SHP77 treated with DMSO at 0.1 percent for 48 hours (cell line): Measurements from ENCODE around the gene KCNMB2.
A peak's percentile ranks its signal among the peaks of the same experiment; 100 is the strongest.

Experiments used
- DNase-seq: peaks from one replicate; lab custom pipeline; 2025; lab: John Stamatoyannopoulos, UW

Gene KCNMB2

GRCh38 chr3:178754852-178755510, 218.7 kb downstream of the KCNMB2 start:
- no peak for DNase-seq

DNA sequence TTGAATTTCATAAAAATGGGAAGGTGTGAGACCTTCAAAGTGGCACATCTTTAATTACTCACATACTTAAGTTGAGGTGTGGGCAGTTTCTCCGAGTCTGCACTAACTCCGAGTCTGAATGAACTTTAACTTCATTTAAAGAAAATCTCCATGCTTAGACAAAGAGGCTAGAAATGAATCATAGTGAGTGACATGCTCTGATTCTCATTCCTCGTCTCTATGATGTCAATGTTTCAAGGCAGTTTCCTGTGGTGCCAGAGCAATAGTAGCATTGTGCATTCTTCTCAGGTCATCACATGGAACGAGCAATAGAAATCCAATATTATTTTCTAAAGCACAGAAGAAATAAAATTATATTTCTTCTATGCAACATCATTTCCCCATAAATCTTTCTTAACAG, 224.8 kb downstream of the KCNMB2 start:
- DNase-seq, result no peak

- no peak for DNase-seq
Measured at GRCh38 chr3:178761461-178761860, 225.2 kb downstream of the KCNMB2 start.

GRCh38 chr3:178762385-178762784, 226.1 kb downstream of the KCNMB2 start:
- no peak for DNase-seq

DNA sequence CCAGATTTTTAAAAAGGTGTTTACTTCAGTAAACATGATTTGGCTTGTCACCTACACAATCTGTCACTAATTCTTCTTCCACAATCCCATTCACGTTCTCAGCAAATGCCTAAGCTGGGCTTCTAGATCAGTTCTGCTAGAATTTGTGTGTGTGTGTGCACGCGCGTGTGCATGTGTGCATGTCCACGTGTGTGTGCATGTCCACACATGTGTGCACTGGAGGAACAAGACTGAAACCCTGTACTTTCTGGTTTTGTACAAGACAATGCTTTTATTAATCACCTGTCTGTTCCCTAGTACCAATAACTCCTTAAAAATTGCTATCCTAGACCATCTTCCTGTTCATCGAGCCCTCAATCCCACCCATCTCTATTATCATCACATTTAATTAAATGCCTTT, 229.2 kb downstream of the KCNMB2 start:
- no peak for DNase-seq

GRCh38 chr3:178767581-178767980, 231.3 kb downstream of the KCNMB2 start:
- no peak for DNase-seq

GRCh38 chr3:178768072-178768864, 232.0 kb downstream of the KCNMB2 start:
- DNase-seq, result no peak

DNA sequence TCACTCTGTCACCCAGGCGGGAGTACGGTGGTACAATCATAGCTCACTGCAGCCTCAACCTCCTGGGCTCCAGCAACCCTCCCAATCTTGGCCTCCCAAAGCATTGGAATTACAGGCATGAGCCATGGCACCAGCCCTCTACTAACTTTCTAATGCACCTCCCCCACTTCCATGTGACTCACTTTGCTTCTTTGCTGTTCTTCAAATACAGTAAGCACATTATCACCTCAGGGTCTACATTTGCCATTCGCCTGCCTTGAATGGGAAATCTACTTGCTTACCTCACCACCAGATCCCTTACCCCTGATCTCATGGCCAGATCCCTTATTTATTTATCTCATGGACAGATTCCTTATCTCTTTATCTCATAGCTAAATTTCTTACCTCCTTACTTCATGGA, 235.3 kb downstream of the KCNMB2 start:
- DNase-seq, result no peak

DNA sequence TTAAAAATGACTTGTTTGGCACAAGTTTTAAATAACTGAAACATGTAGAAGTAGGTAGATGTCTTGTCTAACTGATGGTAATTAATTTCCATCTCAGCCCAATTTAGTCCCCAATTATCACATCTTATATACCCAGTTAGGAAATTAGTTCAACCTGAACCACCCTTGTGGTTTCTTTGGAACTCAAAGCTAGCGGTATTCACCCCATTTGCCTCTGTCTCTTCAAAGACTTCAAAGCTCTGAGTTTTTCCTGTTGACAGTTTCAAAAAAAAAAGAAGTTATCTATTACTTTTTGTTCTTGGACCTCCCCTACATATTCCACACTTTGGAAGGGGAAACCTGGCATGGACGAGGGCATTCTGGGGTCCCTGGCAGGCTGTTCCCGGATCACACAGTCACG, 236.5 kb downstream of the KCNMB2 start:
- DNase-seq, result no peak

DNA sequence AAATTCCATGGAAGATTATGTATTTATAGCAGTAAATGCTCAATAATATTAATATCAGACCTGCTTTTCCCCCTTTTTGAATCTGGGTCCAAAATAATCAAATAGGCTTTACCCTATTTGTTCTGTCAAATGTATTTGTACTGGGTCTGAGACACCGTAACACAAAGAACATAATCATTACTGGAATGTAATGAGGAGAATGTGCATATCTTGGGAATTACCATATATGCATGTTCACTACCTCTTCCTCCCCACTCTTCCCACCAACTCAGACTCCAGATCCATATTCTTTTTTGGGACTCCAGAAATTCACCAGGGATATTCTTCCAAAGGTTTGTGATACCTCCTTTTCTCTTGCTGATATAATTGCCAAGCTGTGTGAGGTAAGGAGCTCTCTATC, 237.1 kb downstream of the KCNMB2 start:
- no peak for DNase-seq

- DNase-seq, result peak; percentile 65
Measured at GRCh38 chr3:178777718-178778411, 241.6 kb downstream of the KCNMB2 start.

- peak; percentile 79 for DNase-seq
Measured at GRCh38 chr3:178778589-178778988, 242.4 kb downstream of the KCNMB2 start.

DNA sequence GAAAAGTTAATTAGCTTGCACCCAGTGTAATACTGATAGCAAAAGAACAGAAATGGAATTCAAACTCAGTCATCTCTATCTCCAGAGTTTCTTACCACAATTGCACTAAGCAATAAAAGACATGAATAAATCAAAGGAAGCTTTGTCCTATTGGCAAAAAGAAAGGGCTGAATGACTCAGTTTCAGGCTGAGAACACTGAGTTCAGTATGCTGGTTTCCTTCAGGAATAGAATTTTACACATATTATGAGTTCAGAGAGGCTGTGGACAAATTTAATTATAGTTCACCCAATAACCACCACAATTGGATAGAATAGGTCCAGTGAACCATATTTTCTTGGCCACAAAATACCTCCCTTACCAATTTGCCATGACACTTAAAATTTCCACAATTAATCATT, 249.7 kb downstream of the KCNMB2 start:
- no peak for DNase-seq

DNA sequence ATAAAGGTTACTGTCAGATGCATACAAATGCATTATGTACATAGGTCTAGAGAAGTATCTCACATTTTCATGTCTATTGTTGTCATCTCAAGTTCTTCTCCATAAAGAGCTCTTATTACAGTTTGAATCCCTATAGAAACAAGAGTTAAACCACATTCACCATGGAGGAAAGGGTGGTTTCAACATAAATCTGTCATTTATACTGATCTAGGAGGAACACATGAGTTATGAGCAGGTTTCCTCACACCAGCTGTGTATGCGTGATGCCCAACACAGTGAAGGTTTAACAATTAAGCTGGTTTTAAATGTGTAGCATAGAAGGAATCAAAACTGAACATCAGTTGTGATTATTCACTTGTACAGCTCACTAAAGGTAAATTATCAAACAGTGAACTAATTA, 251.7 kb downstream of the KCNMB2 start:
- no peak for DNase-seq

- DNase-seq, result no peak
Measured at GRCh38 chr3:178794711-178795110, 258.5 kb downstream of the KCNMB2 start.

GRCh38 chr3:178795349-178795748, 259.1 kb downstream of the KCNMB2 start:
- no peak for DNase-seq

GRCh38 chr3:178802259-178802658, 266.0 kb downstream of the KCNMB2 start:
- DNase-seq, result peak; percentile 84

GRCh38 chr3:178802993-178803693, 266.9 kb downstream of the KCNMB2 start:
- peak; percentile 87 for DNase-seq

GRCh38 chr3:178804606-178805005, 268.4 kb downstream of the KCNMB2 start:
- DNase-seq, result no peak

GRCh38 chr3:178805741-178806140, 269.5 kb downstream of the KCNMB2 start:
- DNase-seq, result no peak

- no peak for DNase-seq
Measured at GRCh38 chr3:178806651-178807050, 270.4 kb downstream of the KCNMB2 start.

DNA sequence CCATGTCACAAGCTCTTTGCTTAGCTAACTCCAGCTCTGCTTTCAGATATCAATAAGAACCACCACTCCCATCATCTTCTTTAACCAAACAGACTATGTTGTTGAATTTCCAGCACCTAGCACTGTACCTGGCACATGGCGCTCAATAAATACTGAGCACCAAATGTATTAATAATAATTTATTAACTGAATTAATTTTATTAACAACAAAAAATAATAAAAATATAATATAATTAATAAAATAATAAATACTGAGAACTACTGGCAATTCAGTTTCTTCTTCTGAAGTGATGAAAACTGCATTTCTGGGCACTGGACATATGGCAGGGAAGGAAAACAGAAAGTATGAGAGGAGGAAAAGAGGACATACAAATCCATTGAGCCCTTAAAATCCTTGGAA, 271.5 kb downstream of the KCNMB2 start:
- DNase-seq, result no peak
